OCI-LY1 (cell line): Measurements from ENCODE around the gene GMDS.

Experiments
- CTCF ChIP-seq: fragments of 200-600 bp; sonication (generic), shearing (Covaris generic); IDR thresholded peaks from 2 replicates; pipeline ENCODE4 v1.5.1; 2017; ENCODE audit warnings: mild to moderate bottlenecking, antibody characterized with exemption, low read length, moderate library complexity, mixed read lengths
- EZH2 ChIP-seq: fragments of 200-600 bp; sonication (generic), shearing (Covaris generic); IDR thresholded peaks from 2 replicates; pipeline ENCODE4 v1.8.0; 2017; ENCODE audit warnings: borderline replicate concordance, mixed run types, mild to moderate bottlenecking, antibody characterized with exemption, low read length, moderate library complexity, mixed read lengths

- TF ChIP-seq CTCF = no peak
- no peak for TF ChIP-seq EZH2
Observed at GRCh38 chr6:2055911-2056310, 189.5 kb downstream of the GMDS start.
